ENCODE data around the gene HDHD5.

The HDHD5 gene

GRCh38 chr22:17161991-17162390, 2.9 kb upstream of the HDHD5 start:
- H3K9me3 ChIP-seq (ENCODE audit: insufficient read depth, low read length): no peaks in the 10 kb centered on the region
- peaks cover 16% of the 10 kb centered on the region for H3K79me2 ChIP-seq (ENCODE audit: insufficient read depth, low read length)
- no peaks in the 10 kb centered on the region for H3F3A ChIP-seq (ENCODE audit: insufficient read depth)
- H3K4me2 ChIP-seq (ENCODE audit: low read depth, low read length, poor library complexity, severe bottlenecking): no peak overlapping the region
- TF ChIP-seq CTCF (IDR thresholded peaks at IDR 0.05; ENCODE audit: insufficient read depth, low read length, poor library complexity, severe bottlenecking) (no peak), EZH2phosphoT487 (conservative IDR thresholded peaks at IDR 0.05; ENCODE audit: low read length) (no peak)
- no peak overlapping the region for H2AFZ ChIP-seq (ENCODE audit: low read depth, low read length, severe bottlenecking)
- no peaks in the 10 kb centered on the region for H3K9me2 ChIP-seq (replicated peaks; ENCODE audit: insufficient read depth, low read length)
- H3K4me3 ChIP-seq (ENCODE audit: insufficient read depth, low read length, poor library complexity, severe bottlenecking): no peak overlapping the region
- H3K27ac ChIP-seq (ENCODE audit: low read depth, low read length): no peak overlapping the region
- H3K36me3 ChIP-seq (ENCODE audit: low read length): no peaks in the 10 kb centered on the region
- H3K9ac ChIP-seq (ENCODE audit: low read length): no peak overlapping the region
- no peaks in the 10 kb centered on the region for H3K27me3 ChIP-seq (ENCODE audit: low read length)
- no peaks in the 10 kb centered on the region for H4K20me1 ChIP-seq (ENCODE audit: low read depth, low read length)

GRCh38 chr22:17159504-17159951, 451 bp upstream of the HDHD5 start:
- peak overlapping the region; percentile 27 for H3K4me2 ChIP-seq (ENCODE audit: low read depth, low read length, poor library complexity, severe bottlenecking)
- H3K9me2 ChIP-seq (replicated peaks; ENCODE audit: insufficient read depth, low read length): no peaks in the 10 kb centered on the region
- no peaks in the 10 kb centered on the region for H4K20me1 ChIP-seq (ENCODE audit: low read depth, low read length)
- TF ChIP-seq CTCF (IDR thresholded peaks at IDR 0.05; ENCODE audit: insufficient read depth, low read length, poor library complexity, severe bottlenecking): no peak
- no peak for TF ChIP-seq EZH2phosphoT487 (conservative IDR thresholded peaks at IDR 0.05; ENCODE audit: low read length)
- H3K4me3 ChIP-seq (ENCODE audit: insufficient read depth, low read length, poor library complexity, severe bottlenecking): no peak overlapping the region
- peaks cover 24% of the 10 kb centered on the region for H3K79me2 ChIP-seq (ENCODE audit: insufficient read depth, low read length)
- peak overlapping the region; percentile 68 for H2AFZ ChIP-seq (ENCODE audit: low read depth, low read length, severe bottlenecking)
- H3K27me3 ChIP-seq (ENCODE audit: low read length): no peaks in the 10 kb centered on the region
- H3K27ac ChIP-seq (ENCODE audit: low read depth, low read length): no peak overlapping the region
- H3F3A ChIP-seq (ENCODE audit: insufficient read depth): no peaks in the 10 kb centered on the region
- no peaks in the 10 kb centered on the region for H3K9me3 ChIP-seq (ENCODE audit: insufficient read depth, low read length)
- H3K36me3 ChIP-seq (ENCODE audit: low read length): no peaks in the 10 kb centered on the region
- H3K9ac ChIP-seq (ENCODE audit: low read length): no peak overlapping the region

- no peaks in the 10 kb centered on the region for H3K36me3 ChIP-seq (ENCODE audit: low read length)
- no peaks in the 10 kb centered on the region for H3K9me2 ChIP-seq (replicated peaks; ENCODE audit: insufficient read depth, low read length)
- H3K27me3 ChIP-seq (ENCODE audit: low read length): no peaks in the 10 kb centered on the region
- no peaks in the 10 kb centered on the region for H3K9me3 ChIP-seq (ENCODE audit: insufficient read depth, low read length)
- H4K20me1 ChIP-seq (ENCODE audit: low read depth, low read length): no peaks in the 10 kb centered on the region
- H3K9ac ChIP-seq (ENCODE audit: low read length): peak overlapping the region; percentile 75
- peak overlapping the region; percentile 66 for H2AFZ ChIP-seq (ENCODE audit: low read depth, low read length, severe bottlenecking)
- no peaks in the 10 kb centered on the region for H3F3A ChIP-seq (ENCODE audit: insufficient read depth)
- peaks cover 29% of the 10 kb centered on the region for H3K79me2 ChIP-seq (ENCODE audit: insufficient read depth, low read length)
- no peak for TF ChIP-seq EZH2phosphoT487 (conservative IDR thresholded peaks at IDR 0.05; ENCODE audit: low read length)
- no peak for TF ChIP-seq CTCF (IDR thresholded peaks at IDR 0.05; ENCODE audit: insufficient read depth, low read length, poor library complexity, severe bottlenecking)
- H3K4me3 ChIP-seq (ENCODE audit: insufficient read depth, low read length, poor library complexity, severe bottlenecking): peak overlapping the region; percentile 63
- H3K4me2 ChIP-seq (ENCODE audit: low read depth, low read length, poor library complexity, severe bottlenecking): peak overlapping the region; percentile 75
- 0 out of 2 replicates have a peak overlapping the region, but pooled peaks have one; percentile 12 for H3K27ac ChIP-seq (ENCODE audit: low read depth, low read length)
Observed at GRCh38 chr22:17158176-17158567, 905 bp downstream of the HDHD5 start.

Data from SU-DHL-6 (cell line).